Natural killer cell treated with Interleukin-12 subunit alpha and Interleukin-12 subunit beta and Interleukin-15 and Interleukin-18, amount 100 ng/mL, for 72 hours (primary cell): ENCODE results near the gene GPR143. TPM values are rescaled to one million over a fixed set of nuclear protein-coding genes. Genes with fewer than 3 reads are reported as not detected.

ENCODE experiments used
- ATAC-seq, 2 donors: fragments of 150-1000 bp; cut with Tn5 transposase in 1 of 2; sonication (Bioruptor Pico), chemical (Tn5 transposase) in 1 of 2; 2 replicates each; pipeline ENCODE4 v1.10.0; 2021
- DNase-seq: peaks from one replicate; pipeline ENCODE4 v3.0.0; 2022; ENCODE audit warnings: low spot score
- H3K27ac Mint-ChIP-seq, 2 donors: 1 replicate in 1 of 2; 2 replicates in 1 of 2; pipeline ENCODE4 v1.8.0; 2022; ENCODE audit warnings: mixed read lengths in 2 of 2, mild to moderate bottlenecking in 1 of 2, moderate library complexity in 1 of 2
- H3K27me3 Mint-ChIP-seq, 2 donors: 1 replicate in 1 of 2; 2 replicates in 1 of 2; pipeline ENCODE4 v1.8.0; 2022; ENCODE audit warnings: mixed read lengths in 2 of 2
- H3K36me3 Mint-ChIP-seq: one replicate; pipeline ENCODE4 v1.8.0; 2022; ENCODE audit warnings: mixed read lengths
- H3K4me1 Mint-ChIP-seq, 2 donors: 1 replicate in 1 of 2; 2 replicates in 1 of 2; pipeline ENCODE4 v1.8.0; 2022; ENCODE audit warnings: low read depth in 2 of 2, mixed read lengths in 2 of 2, mild to moderate bottlenecking in 1 of 2
- H3K4me3 Mint-ChIP-seq: one replicate; pipeline ENCODE4 v1.8.0; 2022; ENCODE audit warnings: mixed read lengths
- H3K9me3 Mint-ChIP-seq: 2 replicates; pipeline ENCODE4 v1.8.0; 2022; ENCODE audit warnings: mixed read lengths
- total RNA-seq, 2 donors: library from RNA; stranded (reverse); gene quantifications; one replicate each; pipeline ENCODE4 v1.2.3, GENCODE V29; 2022

GPR143 gene
- total RNA-seq, 2 donors from 2014 or later: not detected

- Mint-ChIP-seq H3K4me3 (no peak overlapping the region), H3K36me3 (peaks cover 6% of the 10 kb centered on the region), H3K27me3 (no peaks in the 10 kb centered on the region), H3K9me3 (no peaks in the 10 kb centered on the region), H3K4me1 (peaks cover 0 to 8% of the 10 kb centered on the region in 2 donors), H3K27ac (no peak overlapping the region)
- ATAC-seq (no peak), DNase-seq (no peak)
Observed at GRCh38 chrX:9683350-9683749, 82.3 kb downstream of the GPR143 start.

- Mint-ChIP-seq H3K27me3 (no peaks in the 10 kb centered on the region), H3K27ac (no peak overlapping the region), H3K4me1 (peaks cover 4 to 12% of the 10 kb centered on the region in 2 donors), H3K9me3 (no peaks in the 10 kb centered on the region), H3K36me3 (peaks cover 6% of the 10 kb centered on the region), H3K4me3 (no peak overlapping the region)
- ATAC-seq (no peak), DNase-seq (no peak)
Observed at GRCh38 chrX:9682861-9683260, 82.8 kb downstream of the GPR143 start.

GRCh38 chrX:9682456-9682855 lies 83.2 kb downstream of the GPR143 start:
- no peaks in the 10 kb centered on the region for H3K9me3 Mint-ChIP-seq
- no peak for ATAC-seq
- no peak overlapping the region for H3K27ac Mint-ChIP-seq
- no peak overlapping the region for H3K4me3 Mint-ChIP-seq
- no peak for DNase-seq
- no peaks in the 10 kb centered on the region for H3K27me3 Mint-ChIP-seq
- H3K36me3 Mint-ChIP-seq: peaks cover 6% of the 10 kb centered on the region
- H3K4me1 Mint-ChIP-seq: peaks cover 9 to 16% of the 10 kb centered on the region in 2 donors

GRCh38 chrX:9681422-9681821 lies 84.2 kb downstream of the GPR143 start:
- ATAC-seq (no peak), DNase-seq (no peak)
- Mint-ChIP-seq H3K9me3 (no peaks in the 10 kb centered on the region), H3K4me1 (peaks cover 18 to 26% of the 10 kb centered on the region in 2 donors), H3K27me3 (no peaks in the 10 kb centered on the region), H3K4me3 (no peak overlapping the region), H3K36me3 (peaks cover 13% of the 10 kb centered on the region), H3K27ac (no peak overlapping the region)

- ATAC-seq (no peak), DNase-seq (no peak)
- no peaks in the 10 kb centered on the region for H3K9me3 Mint-ChIP-seq
- H3K4me1 Mint-ChIP-seq: peaks cover 18 to 27% of the 10 kb centered on the region in 2 donors
- no peak overlapping the region for H3K4me3 Mint-ChIP-seq
- H3K36me3 Mint-ChIP-seq: peaks cover 11% of the 10 kb centered on the region
- no peaks in the 10 kb centered on the region for H3K27me3 Mint-ChIP-seq
- H3K27ac Mint-ChIP-seq: no peak overlapping the region
Observed at GRCh38 chrX:9681011-9681410, 84.6 kb downstream of the GPR143 start.

- ATAC-seq (no peak), DNase-seq (no peak)
- Mint-ChIP-seq H3K9me3 (no peaks in the 10 kb centered on the region), H3K27ac (peak overlapping the region; percentile 65 to 83), H3K36me3 (peaks cover 15% of the 10 kb centered on the region), H3K27me3 (no peaks in the 10 kb centered on the region), H3K4me3 (peak overlapping the region; percentile 74), H3K4me1 (peaks cover 18 to 29% of the 10 kb centered on the region in 2 donors)
Observed at GRCh38 chrX:9678215-9678965, 87.3 kb downstream of the GPR143 start.

GRCh38 chrX:9677098-9677739 lies 88.4 kb downstream of the GPR143 start:
- Mint-ChIP-seq H3K4me3 (peak overlapping the region; percentile 74), H3K27ac (peak overlapping the region; percentile 65 to 83), H3K4me1 (peaks cover 25 to 37% of the 10 kb centered on the region in 2 donors), H3K27me3 (no peaks in the 10 kb centered on the region), H3K9me3 (peaks cover 4% of the 10 kb centered on the region), H3K36me3 (peaks cover 15% of the 10 kb centered on the region)
- ATAC-seq: peak; percentile 95 to 98
- DNase-seq: peak; percentile 66

GRCh38 chrX:9676738-9677097 lies 88.9 kb downstream of the GPR143 start:
- H3K27ac Mint-ChIP-seq: peak overlapping the region; percentile 65 to 83
- ATAC-seq (no peak), DNase-seq (no peak)
- peaks cover 15% of the 10 kb centered on the region for H3K36me3 Mint-ChIP-seq
- no peaks in the 10 kb centered on the region for H3K27me3 Mint-ChIP-seq
- H3K4me1 Mint-ChIP-seq: peaks cover 30 to 35% of the 10 kb centered on the region in 2 donors
- peaks cover 4% of the 10 kb centered on the region for H3K9me3 Mint-ChIP-seq
- H3K4me3 Mint-ChIP-seq: peak overlapping the region; percentile 74

GRCh38 chrX:9676306-9676705 lies 89.3 kb downstream of the GPR143 start:
- no peak overlapping the region for H3K4me3 Mint-ChIP-seq
- peaks cover 4% of the 10 kb centered on the region for H3K9me3 Mint-ChIP-seq
- H3K27me3 Mint-ChIP-seq: no peaks in the 10 kb centered on the region
- peaks cover 34 to 36% of the 10 kb centered on the region in 2 donors for H3K4me1 Mint-ChIP-seq
- H3K36me3 Mint-ChIP-seq: peaks cover 15% of the 10 kb centered on the region
- ATAC-seq (no peak), DNase-seq (no peak)
- peak overlapping the region; percentile 65 to 83 for H3K27ac Mint-ChIP-seq

Other genes starting within 250 kb of the GPR143 start
- under 1 TPM in 1 of 2 donors, not detected in 1; 0.08 TPM for gene SHROOM2, start 20.6 kb upstream of the GPR143 start, total RNA-seq
- not detected for gene CLDN34, start 201.5 kb upstream of the GPR143 start, total RNA-seq